NCI-H82 treated with DMSO at 0.1 percent for 48 hours (cell line): Measurements from ENCODE around the gene DHRS4L2.
"Not testable (repeated sequence)": the region's sequence is repeated elsewhere in the genome, so short reads cannot be mapped to it uniquely, and the experiment has no call there.

Experiments
- DNase-seq: peaks from one replicate; lab custom pipeline; 2025; ENCODE audit not compliant: unreplicated experiment; lab: John Stamatoyannopoulos, UW

Gene DHRS4L2

DNA sequence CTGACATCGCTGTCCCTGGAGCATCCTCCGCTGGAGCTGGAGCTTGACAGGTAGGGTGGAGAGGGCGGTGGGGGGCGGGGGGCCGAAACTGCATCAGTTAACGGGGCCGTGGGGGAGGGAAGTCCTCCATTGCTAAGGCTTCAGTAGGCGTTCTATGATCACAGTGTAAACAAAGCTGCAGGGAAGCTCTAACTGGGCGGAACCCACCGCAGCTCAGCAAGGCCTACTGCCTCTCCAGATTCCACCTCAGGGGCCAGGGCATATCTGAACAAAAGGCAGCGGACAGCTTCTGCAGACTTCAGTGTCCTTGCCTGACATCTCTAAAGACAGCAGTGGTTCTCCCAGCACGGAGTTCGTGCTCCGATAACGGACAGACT is 18.5 kb upstream of the DHRS4L2 start:
- not testable (repeated sequence) for DNase-seq

DNA sequence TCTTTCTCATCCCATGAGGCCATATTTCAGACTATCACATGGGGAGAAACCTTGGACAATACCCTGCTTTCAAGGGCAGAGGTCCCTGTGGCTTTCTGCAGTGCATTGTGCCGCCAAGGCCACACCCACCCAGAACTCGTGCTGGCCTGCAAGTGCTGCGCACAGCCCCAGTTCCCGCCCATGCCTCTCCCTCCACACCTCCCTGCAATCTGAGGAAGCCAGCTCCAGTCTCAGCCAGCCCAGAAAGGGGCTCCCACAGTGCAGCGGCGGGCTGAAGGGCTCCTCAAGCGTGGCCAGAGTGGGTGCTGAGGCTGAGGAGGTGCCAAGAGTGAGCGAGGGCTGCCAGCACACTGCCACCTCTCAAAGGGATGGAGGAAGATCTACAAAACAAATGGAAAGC is 15.6 kb upstream of the DHRS4L2 start:
- DNase-seq: not testable (repeated sequence)

DNA sequence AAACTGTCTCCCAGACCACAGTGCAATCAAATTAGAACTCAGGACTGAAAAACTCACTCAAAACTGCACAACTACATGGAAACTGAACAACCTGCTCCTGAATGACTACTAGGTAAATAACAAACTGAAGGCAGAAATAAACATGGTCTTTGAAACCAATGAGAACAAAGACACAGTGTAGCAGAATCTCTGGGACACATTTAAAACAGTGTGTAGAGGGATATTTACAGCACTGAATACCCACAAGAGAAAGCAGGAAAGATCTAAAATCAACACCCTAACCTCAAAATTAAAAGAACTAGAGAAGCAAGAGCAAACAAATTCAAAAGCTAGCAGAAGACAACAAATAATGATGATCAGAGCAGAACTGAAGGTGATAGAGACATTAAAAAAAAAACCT is 14.7 kb upstream of the DHRS4L2 start:
- not testable (repeated sequence) for DNase-seq

DNA sequence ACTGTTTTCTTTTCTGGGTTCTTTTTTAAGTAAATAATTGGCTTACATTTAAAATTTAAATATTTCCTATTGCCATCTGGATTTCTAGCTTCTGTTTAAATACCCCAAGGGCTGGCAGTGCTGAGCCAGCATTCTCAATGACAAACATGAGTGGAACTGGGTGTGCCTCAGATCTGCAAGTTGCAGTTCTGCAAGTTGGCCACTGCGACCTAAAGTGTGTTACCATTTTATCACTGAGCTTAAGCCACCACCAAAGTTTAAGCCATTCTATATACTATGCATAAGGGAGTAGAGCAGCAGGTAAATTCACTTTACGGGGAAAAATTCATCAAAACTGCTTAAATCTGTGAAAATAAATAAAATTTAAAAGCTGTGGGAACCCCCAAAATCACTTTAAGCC is 11.5 kb upstream of the DHRS4L2 start:
- not testable (repeated sequence) for DNase-seq

DNA sequence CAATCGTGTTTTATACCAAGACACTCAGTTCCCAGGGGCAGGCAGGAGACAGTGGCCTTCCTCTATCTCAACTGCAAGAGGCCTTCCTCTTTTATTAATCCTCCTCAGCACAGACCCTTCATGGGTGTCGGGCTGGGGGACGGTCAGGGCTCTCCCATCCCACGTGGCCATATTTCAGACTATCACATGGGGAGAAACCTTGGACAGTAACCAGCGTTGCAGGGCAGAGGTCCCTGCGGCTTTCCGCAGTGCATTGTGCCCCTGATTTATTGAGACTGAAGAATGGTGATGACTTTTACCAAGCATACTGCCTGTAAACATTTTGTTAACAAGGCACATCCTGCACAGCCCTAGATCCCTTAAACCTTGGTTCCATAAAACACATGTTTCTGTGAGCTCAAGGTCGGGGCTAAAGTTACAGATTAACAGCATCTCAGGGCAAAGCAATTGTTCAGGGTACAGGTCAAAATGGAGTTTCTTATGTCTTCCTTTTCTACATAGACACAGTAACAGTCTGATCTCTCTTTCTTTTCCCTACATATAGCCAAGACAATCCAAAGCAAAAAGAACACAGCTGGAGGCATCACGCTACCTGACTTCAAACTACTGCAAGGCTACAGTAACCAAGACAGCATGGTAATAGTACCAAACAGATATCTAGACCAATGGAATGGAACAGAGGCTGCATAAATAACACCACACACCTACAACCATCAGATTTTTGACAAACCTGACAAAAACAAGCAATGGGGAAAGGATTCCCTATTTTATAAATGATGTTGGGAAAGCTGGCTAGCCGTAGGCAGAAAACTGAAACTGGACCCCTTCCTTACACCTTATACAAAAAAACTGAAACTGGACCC is 6.5 kb upstream of the DHRS4L2 start:
- not testable (repeated sequence) for DNase-seq

DNA sequence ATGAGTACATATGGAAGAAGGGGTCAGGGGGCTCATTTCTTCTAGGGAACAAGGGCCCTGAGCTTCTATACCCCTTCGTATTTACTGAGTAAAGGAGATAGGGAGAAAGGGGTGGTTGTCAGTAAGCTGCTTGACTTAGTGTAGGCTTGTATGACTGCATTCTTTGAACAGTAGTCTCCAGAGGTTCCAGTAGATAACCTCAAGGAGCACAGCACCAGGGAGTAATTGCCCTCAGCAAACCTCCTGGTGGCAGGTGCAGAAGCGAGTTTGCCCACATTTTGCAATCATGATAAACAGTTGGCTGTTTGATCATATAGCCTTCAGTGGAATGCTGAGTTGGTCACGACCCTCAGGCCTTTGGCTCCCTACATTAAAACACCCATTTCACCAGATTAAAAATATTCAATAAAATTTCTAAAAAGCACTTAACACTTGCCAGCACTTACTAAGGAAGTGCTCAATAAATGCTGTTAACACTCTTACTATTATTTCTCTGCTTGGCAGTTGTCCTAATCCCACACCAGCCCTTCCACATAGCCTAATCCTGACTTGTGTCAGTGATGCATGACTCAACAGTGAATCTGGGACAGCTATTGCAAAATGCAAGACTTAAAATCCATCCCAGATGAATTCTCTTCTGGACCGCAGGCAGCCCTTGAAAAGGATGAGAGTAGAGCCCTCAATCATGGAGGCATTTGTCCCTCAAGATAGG is 3.7 kb upstream of the DHRS4L2 start:
- DNase-seq: no peak

DNA sequence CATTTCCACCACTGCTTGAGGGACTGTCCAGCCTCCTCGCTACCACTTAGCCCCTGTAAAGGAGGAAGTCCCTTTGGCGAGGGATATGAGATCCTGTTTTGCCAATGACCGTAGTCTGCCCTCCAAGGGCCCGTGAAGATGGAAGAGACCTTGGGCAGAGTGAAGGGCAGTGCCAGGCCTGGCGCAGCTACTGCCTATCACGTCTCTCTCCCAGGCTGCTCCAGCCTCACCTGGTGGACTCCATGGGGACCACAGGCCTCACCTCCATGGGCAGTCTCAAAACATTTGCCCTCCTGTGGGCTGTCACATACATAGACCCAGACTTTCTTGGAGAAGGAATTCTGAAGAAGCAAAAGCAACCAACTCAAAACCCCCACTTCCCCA is 514 bp upstream of the DHRS4L2 start:
- not testable (repeated sequence) for DNase-seq

DNA sequence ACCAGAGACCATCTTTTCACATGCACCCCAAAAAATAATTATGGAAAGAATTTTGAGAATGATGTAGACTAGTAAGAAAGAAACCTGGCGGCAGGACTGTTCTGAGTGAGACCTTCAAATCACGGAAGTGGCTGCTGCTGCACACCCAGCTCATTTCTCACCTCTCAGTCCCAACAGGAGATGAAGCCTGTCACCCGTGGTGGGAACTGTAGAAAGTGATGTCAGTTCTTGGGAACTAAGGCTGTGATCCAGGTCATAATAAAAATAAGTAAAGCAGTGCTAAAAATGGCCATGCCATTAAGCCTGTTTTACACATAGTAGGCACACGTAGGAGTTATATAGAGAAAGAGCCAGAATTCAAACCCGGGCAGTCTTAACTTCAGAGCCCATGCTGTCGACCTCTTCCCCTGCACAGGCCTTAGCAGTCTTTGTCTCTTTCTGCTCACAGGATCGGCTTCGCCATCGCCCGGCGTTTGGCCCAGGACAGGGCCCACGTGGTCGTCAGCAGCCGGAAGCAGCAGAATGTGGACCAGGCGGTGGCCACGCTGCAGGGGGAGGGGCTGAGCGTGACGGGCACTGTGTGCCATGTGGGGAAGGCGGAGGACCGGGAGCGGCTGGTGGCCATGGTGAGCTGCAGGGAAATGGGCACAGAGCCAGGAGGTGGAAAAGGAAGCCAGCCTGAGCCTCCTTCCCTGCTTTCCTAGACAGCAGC is 1.2 kb downstream of the DHRS4L2 start:
- DNase-seq: not testable (repeated sequence)

DNA sequence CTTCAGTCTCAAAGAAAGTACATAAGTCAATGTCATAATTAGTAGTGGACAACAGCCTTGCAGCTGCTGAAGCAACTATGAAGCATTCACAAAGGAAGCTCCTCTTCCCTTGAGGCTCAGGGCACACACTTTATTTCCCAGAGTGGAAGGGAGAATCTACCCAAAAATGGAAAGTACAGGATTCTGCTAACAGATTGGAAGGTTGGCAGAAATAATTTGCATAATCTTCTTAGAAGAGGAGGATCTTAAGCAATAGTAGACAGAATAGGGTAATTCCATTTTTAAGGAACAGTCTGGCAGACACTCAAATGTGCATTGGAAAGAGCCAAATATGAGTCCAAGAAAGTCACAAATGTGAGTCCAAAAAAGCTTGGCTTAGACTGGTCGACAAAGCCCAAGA is 2.2 kb downstream of the DHRS4L2 start:
- DNase-seq: not testable (repeated sequence)

DNA sequence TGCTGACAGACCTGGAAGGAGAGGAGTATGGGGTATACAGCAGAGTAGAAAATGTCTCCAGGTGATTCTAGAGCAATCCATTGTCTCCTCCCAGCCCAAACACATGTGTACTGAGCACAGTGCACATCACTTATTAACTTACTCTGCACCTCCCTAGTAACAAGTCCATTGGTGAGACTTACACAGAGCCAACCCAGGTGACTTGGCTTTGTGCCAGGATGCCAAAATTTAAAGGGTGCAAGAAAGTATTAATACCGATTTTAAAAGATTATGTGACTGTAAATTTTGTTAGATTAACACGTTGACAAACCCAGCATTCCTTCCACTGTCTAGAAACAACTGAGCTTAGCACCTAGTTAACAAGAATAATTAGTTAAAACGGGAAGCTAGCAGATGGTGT is 4.3 kb downstream of the DHRS4L2 start:
- DNase-seq: not testable (repeated sequence)

DNA sequence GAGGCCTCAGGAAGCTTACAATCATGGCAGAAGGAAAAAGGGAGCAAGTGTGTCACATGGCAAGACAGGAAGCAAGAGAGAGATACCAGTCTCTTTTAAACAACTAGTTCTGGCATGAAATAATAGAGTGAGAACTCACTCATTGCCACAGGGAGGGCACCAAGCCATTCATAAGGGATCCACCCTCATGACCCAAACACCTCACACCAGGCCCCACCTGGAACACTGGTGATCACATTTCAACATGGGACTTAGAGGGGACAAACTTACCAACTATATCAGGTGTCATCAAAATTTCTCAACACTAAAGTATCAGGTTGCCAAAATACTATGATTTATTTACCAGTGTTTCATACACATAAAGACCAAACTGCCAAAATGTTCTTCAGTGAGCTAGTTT is 7.3 kb downstream of the DHRS4L2 start:
- DNase-seq: not testable (repeated sequence)

DNA sequence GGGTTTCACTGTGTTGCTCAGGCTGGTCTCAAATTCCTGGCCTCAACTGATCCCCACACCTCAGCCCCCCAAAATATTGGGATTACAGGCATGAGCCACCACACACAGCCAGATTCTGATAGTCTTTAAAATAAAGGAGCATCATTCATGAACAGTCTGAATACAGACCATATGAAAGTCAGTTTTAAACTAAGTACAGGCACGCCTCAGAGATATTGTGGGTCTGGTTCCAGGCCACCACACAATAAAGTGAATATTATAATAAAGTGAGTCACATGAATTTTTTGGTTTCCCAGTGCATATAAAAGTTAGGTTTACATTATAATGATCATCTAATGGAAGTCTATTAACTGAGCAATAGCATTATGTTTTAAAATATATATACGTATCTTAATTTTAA is 8.1 kb downstream of the DHRS4L2 start:
- not testable (repeated sequence) for DNase-seq

DNA sequence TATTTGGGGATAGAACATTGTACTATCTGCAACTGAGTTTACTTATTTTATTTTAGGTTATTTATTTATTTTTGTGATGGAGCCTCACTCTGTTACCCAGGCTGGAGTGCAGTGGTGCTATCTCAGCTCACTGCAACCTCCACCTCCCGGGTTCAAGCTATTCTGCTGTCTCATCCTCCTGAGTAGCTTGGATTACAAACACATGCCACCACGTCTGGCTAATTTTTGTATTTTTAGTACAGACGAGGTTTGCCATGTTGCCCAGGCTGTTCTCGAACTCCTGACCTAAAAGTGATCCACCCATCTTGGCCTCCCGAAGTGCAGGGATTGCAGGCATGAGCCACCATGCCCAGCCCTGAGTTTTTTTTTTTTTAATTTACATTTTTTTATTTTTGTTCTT is 10.9 kb downstream of the DHRS4L2 start:
- DNase-seq: not testable (repeated sequence)

DNA sequence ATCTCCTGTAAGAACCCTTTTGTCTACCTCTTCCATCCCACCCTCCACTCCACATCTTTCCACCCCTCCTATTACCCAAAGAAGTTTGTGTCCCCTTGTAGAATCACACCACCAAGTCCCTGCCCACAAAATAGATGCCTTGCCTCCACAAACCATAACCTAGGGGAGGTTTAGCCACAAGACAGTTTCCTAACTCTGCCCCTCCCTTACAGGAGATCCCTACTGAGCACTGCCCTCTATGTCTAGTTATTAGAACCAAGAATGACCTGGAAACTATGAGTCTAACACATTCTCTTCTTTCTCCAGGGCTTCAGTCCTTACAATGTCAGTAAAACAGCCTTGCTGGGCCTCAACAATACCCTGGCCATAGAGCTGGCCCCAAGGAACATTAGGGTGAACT is 12.3 kb downstream of the DHRS4L2 start:
- not testable (repeated sequence) for DNase-seq

DNA sequence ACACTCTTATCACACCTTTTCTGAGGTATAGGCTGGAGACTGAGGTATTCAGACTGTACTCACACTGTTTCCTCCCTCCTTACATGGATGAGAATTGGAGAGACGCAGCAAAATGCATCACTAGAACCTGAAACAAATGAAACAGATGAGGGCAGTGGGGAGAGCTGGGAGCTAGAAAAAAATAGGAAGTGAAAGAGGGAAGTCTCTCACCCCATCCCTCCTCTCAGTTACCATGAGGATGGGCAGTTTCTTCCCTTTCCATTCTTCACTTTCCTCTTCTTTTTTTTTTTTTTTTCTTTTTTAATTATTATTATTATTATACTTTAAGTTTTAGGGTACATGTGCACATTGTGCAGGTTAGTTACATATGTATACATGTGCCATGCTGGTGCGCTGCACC is 12.9 kb downstream of the DHRS4L2 start:
- not testable (repeated sequence) for DNase-seq

DNA sequence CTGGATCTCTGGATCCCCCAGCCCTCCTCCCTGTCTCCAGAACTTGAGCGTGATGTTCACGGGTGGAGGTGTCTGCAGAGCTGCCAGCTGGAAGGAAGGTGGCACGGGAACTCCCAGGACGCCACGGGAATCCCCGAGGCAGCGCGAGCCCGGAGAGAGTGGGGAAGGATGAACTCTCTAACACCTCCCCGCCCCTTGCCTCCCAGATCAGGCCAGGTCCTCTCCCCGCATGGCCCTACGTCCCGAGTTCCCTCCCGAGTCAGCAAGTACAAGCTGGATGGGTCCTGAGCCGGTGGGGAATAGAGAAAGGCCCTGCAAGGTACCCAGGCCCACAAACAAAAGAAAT is 17.7 kb downstream of the DHRS4L2 start:
- not testable (repeated sequence) for DNase-seq

DNA sequence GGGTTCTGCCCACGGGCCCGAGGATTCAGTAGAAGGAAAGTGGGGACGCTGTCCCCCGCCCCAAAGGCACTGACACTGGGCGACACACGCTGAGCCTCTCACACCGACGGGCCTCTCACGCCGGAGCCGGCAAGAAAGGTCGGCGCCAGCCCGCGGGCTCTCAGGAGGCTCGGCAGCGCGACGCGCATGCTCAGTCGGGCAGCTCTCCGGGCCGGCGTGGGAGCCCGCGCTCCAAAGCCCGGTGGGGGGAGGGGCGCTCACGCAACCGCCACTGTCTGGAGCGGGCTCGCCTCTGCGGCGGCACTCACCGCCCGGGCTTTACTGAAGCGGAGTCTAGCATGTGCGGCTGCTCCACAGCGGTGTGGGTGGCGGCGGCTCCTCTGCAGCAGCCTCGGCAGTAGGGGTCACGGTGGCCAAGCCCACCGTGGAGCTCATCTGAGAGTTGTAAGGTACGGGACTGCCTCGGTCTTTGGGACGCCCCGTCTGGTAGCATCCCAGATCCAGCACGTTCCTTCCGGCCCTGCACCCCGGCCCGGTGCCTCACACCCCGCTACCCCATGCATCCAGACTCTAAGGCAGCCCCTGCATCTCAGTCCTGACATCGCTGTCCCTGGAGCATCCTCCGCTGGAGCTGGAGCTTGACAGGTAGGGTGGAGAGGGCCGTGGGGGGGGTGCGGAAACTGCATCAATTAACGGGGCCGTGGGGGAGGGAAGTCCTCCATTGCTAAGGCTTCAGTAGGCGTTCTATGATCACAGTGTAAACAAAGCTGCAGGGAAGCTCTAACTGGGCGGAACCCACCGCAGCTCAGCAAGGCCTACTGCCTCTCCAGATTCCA is 18.3 kb downstream of the DHRS4L2 start:
- DNase-seq: not testable (repeated sequence)

DNA sequence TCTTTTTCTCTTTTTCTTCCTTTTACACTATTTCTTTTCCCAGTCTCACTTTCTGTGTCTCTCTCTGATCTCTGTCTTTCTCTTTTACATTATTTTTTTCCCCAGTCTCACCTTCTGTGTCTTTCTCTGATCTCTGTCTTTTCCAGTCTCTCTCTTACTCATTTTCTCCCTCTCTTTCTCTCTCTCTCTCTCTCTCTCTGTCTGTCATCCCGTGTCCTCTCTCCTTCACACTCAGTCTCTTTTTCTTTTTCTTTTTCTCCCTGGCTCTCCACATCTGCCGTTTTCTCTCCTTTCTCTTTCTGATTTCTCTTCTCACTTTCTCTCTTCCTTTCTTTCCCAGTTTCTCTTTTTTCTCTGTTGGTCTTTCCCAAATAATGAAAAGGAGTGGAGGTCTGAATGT is 22.3 kb downstream of the DHRS4L2 start:
- no peak for DNase-seq

DNA sequence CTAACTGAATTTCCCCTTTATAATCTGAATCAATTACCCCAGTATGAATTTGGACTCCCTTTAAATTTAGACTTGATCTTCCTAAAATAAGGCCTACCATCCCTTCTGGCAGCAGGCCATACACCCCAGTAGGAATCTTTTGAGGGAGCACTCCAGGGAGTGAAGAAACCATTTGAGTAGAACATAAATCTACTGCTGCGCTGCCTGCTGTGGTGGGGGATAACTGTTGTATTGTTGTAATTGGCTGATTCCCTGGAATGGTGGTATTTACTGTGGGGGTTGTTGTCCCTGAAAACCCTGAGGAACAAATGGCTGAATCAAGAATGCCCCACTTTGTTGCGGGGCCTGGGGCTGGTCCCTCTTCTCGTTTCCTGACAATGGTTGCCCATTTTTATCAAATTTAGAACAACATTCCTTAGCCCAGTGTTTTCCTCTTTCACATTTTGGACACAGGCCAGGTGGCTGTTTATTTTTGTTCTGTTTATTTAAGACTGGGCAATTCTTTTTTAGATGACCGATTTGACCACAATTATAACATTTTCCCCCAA is 24.1 kb downstream of the DHRS4L2 start:
- DNase-seq: not testable (repeated sequence)

DNA sequence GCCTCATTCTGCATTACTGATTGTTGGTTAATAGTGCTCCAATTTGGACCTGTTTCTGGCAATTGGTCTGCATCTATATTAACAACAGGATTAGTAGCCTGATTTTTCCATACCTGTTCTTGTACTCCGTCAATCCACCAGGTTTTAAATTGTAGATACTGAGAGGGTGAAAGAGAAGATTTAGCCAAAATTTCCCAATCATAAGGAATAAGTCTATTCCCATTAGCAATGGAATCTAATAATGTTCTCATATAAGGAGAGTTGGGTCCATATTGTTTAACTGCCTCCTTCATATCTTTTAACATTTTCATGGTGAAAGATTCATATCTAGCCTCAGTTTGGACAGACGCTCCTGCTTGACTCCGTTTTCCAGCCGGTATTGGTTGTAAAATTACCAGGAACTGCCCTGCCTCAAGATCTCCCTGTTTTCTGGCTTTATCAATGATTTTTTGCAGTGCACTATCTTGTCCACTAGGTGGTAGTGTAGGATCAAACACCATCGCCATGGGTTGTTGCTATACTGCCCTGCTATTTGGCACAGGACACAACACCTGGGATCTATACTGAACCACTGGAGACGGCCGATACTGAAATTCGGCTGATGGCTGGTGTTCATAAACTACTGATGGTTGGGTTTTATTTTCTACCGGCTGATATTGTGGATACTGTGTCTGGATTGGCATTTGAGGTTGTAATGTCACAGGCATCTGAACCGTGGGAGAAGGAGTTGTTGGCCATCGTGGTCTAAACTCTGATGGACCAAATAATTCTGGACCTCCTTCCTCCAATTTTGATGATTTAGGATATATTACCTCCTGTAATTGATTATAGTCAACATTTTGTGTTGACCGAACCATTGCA is 25.2 kb downstream of the DHRS4L2 start:
- DNase-seq: peak; percentile 42
